ENCODE measurements around the gene FBXO38.
A peak's percentile ranks its signal among the peaks of the same experiment; 100 is the strongest.

Gene FBXO38

DNA sequence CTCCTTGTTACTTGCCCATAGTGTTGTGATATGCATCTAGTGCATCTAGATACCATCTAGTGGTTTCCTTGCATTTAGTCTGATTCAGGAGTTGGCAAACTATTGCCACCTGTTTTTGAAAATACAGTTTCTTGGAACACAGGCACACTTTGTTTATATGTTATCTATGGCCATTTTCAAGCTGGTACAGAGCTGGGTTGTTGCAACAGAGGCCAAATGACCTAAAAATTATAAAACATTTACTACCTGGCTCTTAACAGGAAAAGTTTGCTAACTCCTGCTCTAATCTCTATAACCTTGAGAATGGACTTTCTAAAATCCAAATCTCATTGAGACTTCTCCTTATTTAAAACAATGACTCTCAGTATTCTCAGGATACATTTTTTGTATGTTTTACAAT lies 19.4 kb upstream of the FBXO38 start:
- Histone ChIP-seq H3K4me1 (ENCODE audit: control insufficient read depth in 1 of 2, insufficient read depth in 1 of 2, low read depth in 1 of 2, low read length in 1 of 2) (no peaks in the 10 kb centered on the region), H3K4me3 (ENCODE audit: low read depth in 1 of 2, low read length in 1 of 2) (no peak overlapping the region), H3K27me3 (no peaks in the 10 kb centered on the region), H3K27ac (no peak overlapping the region), H3K36me3 (no peaks in the 10 kb centered on the region), H3K9me3 (no peaks in the 10 kb centered on the region)
- TF ChIP-seq, protein P1, sequence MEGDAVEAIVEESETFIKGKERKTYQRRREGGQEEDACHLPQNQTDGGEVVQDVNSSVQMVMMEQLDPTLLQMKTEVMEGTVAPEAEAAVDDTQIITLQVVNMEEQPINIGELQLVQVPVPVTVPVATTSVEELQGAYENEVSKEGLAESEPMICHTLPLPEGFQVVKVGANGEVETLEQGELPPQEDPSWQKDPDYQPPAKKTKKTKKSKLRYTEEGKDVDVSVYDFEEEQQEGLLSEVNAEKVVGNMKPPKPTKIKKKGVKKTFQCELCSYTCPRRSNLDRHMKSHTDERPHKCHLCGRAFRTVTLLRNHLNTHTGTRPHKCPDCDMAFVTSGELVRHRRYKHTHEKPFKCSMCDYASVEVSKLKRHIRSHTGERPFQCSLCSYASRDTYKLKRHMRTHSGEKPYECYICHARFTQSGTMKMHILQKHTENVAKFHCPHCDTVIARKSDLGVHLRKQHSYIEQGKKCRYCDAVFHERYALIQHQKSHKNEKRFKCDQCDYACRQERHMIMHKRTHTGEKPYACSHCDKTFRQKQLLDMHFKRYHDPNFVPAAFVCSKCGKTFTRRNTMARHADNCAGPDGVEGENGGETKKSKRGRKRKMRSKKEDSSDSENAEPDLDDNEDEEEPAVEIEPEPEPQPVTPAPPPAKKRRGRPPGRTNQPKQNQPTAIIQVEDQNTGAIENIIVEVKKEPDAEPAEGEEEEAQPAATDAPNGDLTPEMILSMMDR (IDR thresholded peaks at IDR 0.05) = no peak

DNA sequence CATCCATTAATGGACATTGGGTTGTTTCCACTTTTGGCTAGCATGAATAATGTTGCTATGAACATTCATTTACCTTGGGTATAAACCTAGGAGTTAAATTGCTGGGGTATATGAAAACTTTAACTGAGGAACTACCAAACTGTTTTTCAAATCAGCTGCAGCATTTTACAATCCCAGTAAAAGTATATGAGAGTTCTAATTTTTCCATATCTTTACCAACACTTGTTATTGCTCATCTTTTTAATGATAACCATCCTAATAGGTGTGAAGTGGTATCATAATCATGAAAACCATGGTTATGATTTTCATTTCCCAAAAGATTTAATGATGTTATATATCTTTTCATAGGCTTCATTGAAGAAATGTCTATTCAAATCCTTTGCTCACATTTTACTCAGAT lies 15.5 kb upstream of the FBXO38 start:
- TF ChIP-seq, protein P1 (IDR thresholded peaks at IDR 0.05) = no peak
- H3K9me3 ChIP-seq = no peaks in the 10 kb centered on the region

DNA sequence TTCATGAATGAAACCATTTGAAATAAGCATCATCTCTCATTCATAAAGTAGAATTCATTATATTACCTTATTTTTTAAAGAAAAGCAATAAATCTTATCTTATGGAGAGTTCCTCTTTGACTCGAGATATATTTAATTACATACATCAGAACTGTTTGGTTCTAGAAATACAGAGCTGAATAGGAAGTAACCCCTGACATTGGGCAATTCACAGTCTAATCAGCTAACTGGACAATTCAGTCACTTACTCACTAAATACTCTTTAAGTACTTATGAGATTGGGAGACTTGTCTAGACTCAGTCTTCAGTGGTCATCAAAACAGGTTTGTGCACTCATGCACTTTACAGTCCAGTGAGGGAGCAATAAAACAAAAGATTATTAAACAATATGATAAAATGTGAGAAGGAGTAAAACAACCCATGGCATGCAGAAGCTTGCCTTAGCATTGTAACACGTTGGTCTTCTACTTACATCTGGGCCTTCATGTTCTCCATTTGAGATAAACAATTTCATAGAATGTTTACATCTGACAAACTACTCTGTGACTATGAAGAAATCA lies 11.5 kb upstream of the FBXO38 start:
- Histone ChIP-seq H3K9me3 (no peaks in the 10 kb centered on the region), H3K27me3 (no peaks in the 10 kb centered on the region), H3K4me1 (ENCODE audit: control insufficient read depth in 1 of 2, insufficient read depth in 1 of 2, low read depth in 1 of 2, low read length in 1 of 2) (no peaks in the 10 kb centered on the region), H3K27ac (no peak overlapping the region), H3K4me3 (ENCODE audit: low read depth in 1 of 2, low read length in 1 of 2) (no peak overlapping the region), H3K36me3 (no peaks in the 10 kb centered on the region)
- TF ChIP-seq, protein P1 (IDR thresholded peaks at IDR 0.05) = no peak

More for the DNA sequence above, 15.5 kb upstream of the FBXO38 start:
- Histone ChIP-seq H3K4me3 (ENCODE audit: low read depth in 1 of 2, low read length in 1 of 2) (no peak overlapping the region), H3K36me3 (no peaks in the 10 kb centered on the region), H3K27me3 (no peaks in the 10 kb centered on the region), H3K4me1 (ENCODE audit: control insufficient read depth in 1 of 2, insufficient read depth in 1 of 2, low read depth in 1 of 2, low read length in 1 of 2) (no peaks in the 10 kb centered on the region), H3K27ac (no peak overlapping the region)

DNA sequence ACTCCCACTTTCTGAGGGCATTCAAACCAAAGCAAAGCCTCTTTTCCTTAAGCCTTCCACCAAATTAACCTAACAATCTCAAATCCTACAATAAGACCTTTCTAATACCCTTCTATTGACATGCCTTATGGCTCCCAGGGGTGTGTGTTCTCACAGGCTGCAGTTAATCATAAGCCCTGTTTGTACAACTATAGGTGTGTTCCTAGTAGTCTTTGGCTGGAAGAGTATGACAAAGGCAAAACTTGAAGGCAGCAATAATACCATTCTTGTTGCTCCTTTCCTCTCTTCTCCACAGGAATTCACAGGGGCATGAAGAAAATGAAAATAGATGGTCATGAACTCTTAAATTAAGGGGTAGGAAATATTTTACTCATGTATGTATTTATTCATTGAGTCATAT lies 10.9 kb upstream of the FBXO38 start:
- Histone ChIP-seq H3K9me3 (no peaks in the 10 kb centered on the region), H3K27me3 (no peaks in the 10 kb centered on the region)

DNA sequence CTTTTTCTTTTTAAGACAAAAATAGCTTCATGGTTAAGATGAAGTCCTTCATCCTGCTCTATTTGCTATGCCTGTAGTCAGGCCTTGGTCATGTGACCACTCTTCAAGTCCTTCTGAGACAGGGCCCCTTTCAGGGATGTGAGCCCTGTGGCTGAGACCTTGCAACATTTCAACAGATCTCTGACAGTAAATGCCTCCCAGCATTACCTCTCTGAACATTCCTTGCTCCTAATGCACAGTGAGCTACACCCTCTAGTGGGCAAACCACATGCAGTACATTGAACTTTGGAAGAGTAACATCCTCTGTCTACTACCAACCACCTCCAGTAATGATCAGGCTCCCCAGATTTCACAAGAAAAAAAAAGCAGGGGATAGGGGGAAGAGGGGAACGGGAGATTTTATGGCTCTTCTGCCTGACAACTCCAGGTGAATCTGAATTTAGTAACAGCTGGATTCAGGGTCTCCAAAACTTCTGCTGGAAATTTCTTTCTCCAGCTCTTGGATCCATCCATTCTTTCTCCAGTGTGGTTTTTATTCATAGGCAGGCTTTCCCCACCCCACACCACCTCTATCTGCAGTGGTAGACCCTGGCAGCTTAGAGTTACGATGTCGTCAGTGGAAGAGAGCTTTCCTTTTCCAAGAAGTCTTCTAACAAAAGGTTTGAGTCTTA lies 8.9 kb upstream of the FBXO38 start:
- Histone ChIP-seq H3K27me3 (no peaks in the 10 kb centered on the region), H3K4me3 (ENCODE audit: low read depth in 1 of 2, low read length in 1 of 2) (no peak overlapping the region), H3K9me3 (no peaks in the 10 kb centered on the region), H3K27ac (no peak overlapping the region), H3K4me1 (ENCODE audit: control insufficient read depth in 1 of 2, insufficient read depth in 1 of 2, low read depth in 1 of 2, low read length in 1 of 2) (no peaks in the 10 kb centered on the region), H3K36me3 (no peaks in the 10 kb centered on the region)
- TF ChIP-seq, protein P1 (IDR thresholded peaks at IDR 0.05) = peak; percentile 38

More for the DNA sequence above, 10.9 kb upstream of the FBXO38 start:
- no peaks in the 10 kb centered on the region for H3K4me1 ChIP-seq (ENCODE audit: control insufficient read depth in 1 of 2, insufficient read depth in 1 of 2, low read depth in 1 of 2, low read length in 1 of 2)
- no peak overlapping the region for H3K4me3 ChIP-seq (ENCODE audit: low read depth in 1 of 2, low read length in 1 of 2)
- no peak overlapping the region for H3K27ac ChIP-seq
- TF ChIP-seq, protein P1 (IDR thresholded peaks at IDR 0.05) = no peak
- H3K36me3 ChIP-seq = no peaks in the 10 kb centered on the region

Measured in neutrophil (primary cell).